GM12878 (cell line): ENCODE results near the gene HPX. TPM values are rescaled to one million over a fixed set of nuclear protein-coding genes. Genes with fewer than 3 reads are reported as not detected.

ENCODE experiments used
- ATAC-seq: fragments of 200-7000 bp; cut with Tn5 transposase; 3 replicates; pipeline ENCODE4 v1.9.1; 2020; ENCODE audit warnings: mild to moderate bottlenecking, moderate library complexity
- BruUV-seq: library from RNA; stranded (reverse); fragments of 400-500 nt; replicated peaks from 2 replicates; lab custom pipeline; 2021; lab: Mats Ljungman, UMichigan
- CTCF ChIA-PET: fragments of 300-600 bp; sonication (Branson Sonifier 250); formaldehyde crosslinking; extraction: SDS; loops from one replicate; lab custom pipeline; 2021; ENCODE audit warnings: inconsistent platforms; lab: Yijun Ruan, JAX
- POLR2A ChIA-PET: fragments of 350-600 bp; formaldehyde crosslinking; extraction: SDS; loops from one replicate; lab custom pipeline; 2021; ENCODE audit warnings: inconsistent platforms; lab: Charles Lee
- RAD21 ChIA-PET: fragments of 300-600 bp; sonication (Branson Sonifier 250); formaldehyde crosslinking; loops from one replicate; lab custom pipeline; 2023; ENCODE audit warnings: antibody characterized with exemption; ENCODE audit not compliant: unreplicated experiment; lab: Charles Lee
- SMC1A ChIA-PET: fragments of 300-600 bp; sonication (Branson Sonifier 250); formaldehyde crosslinking; loops from one replicate; lab custom pipeline; 2023; ENCODE audit not compliant: unreplicated experiment, uncharacterized antibody; lab: Charles Lee
- DNase-seq: peaks from one replicate; pipeline ENCODE4 v3.0.0-alpha.2; 2011; ENCODE audit warnings: low read depth, low spot score
- FAIRE-seq: peaks from 3 replicates; lab custom pipeline; 2011; peaks lifted over from hg19 to GRCh38; lab: Jason Lieb, UNC
- H2AFZ ChIP-seq: 2 replicates; pipeline ENCODE4 v1.6.0; 2011; ENCODE audit warnings: low read depth, low read length, control low read depth; ENCODE audit not compliant: control insufficient read depth
- H3K27ac ChIP-seq: 2 replicates; pipeline ENCODE4 v1.5.1; 2011; ENCODE audit warnings: control low read depth; ENCODE audit not compliant: control insufficient read depth, insufficient read depth
- H3K27me3 ChIP-seq, 2 experiments: replicated peaks in 1 of 2; 2 replicates each; pipeline versions ENCODE4 v1.6.0 to v1.6.1; 2011; ENCODE audit warnings: low read length in 1 of 2; ENCODE audit not compliant: control insufficient read depth in 2 of 2, insufficient read depth in 2 of 2
- H3K36me3 ChIP-seq, 2 experiments: 2 replicates each; pipeline ENCODE4 v1.5.1; 2011; ENCODE audit warnings: low read length in 1 of 2; ENCODE audit not compliant: control insufficient read depth in 2 of 2, insufficient read depth in 2 of 2
- H3K4me1 ChIP-seq: 2 replicates; pipeline ENCODE4 v1.6.1; 2011; ENCODE audit warnings: mild to moderate bottlenecking, low read length, moderate library complexity, mixed read lengths; ENCODE audit not compliant: control insufficient read depth, insufficient read depth
- H3K4me2 ChIP-seq: 2 replicates; pipeline ENCODE4 v1.6.0; 2011; ENCODE audit warnings: control low read depth; ENCODE audit not compliant: control insufficient read depth, insufficient read depth
- H3K4me3 ChIP-seq: fragments of 200-600 bp; sonication (generic); 2 replicates; pipeline ENCODE4 v1.5.1; 2016
- H3K79me2 ChIP-seq: 2 replicates; pipeline ENCODE4 v1.6.0; 2011; ENCODE audit warnings: low read length; ENCODE audit not compliant: control insufficient read depth, insufficient read depth
- H3K9ac ChIP-seq: 2 replicates; pipeline ENCODE4 v1.8.0; 2011; ENCODE audit warnings: low read length, control low read depth, mixed read lengths; ENCODE audit not compliant: control insufficient read depth, insufficient read depth
- H3K9me3 ChIP-seq: replicated peaks from 3 replicates; pipeline ENCODE4 v1.5.1; 2011; ENCODE audit warnings: mild to moderate bottlenecking, low read length; ENCODE audit not compliant: control insufficient read depth, insufficient read depth
- H4K20me1 ChIP-seq: 2 replicates; pipeline ENCODE4 v1.6.0; 2011; ENCODE audit not compliant: control insufficient read depth, insufficient read depth
- ATF7 ChIP-seq: fragments of 450-650 bp; IDR thresholded peaks from 2 replicates; pipeline ENCODE4 v1.6.1; 2016; ENCODE audit warnings: low read depth, mild to moderate bottlenecking
- CBX3 ChIP-seq: fragments of 200-600 bp; sonication (generic); IDR thresholded peaks from 2 replicates; pipeline ENCODE4 v1.6.1; 2016; ENCODE audit warnings: low read depth, borderline replicate concordance
- CREB1 ChIP-seq: IDR thresholded peaks from 2 replicates; pipeline ENCODE4 v1.6.1; 2012; ENCODE audit warnings: low read depth, mild to moderate bottlenecking, inconsistent platforms
- CREM ChIP-seq: IDR thresholded peaks from 2 replicates; pipeline ENCODE4 v1.6.1; 2014; ENCODE audit warnings: antibody characterized with exemption, low read depth
- EP300 ChIP-seq, 2 experiments: fragments of 150-350 bp in 1 of 2; IDR thresholded peaks; 2 replicates each; pipeline ENCODE4 v1.6.1; 2011 to 2012; ENCODE audit warnings: low read depth in 2 of 2, low read length in 2 of 2, borderline replicate concordance in 1 of 2, improper control_type of control experiment in 1 of 2, inconsistent platforms in 1 of 2; ENCODE audit not compliant: control insufficient read depth in 1 of 2
- FOS ChIP-seq: IDR thresholded peaks from 3 replicates; pipeline ENCODE4 v1.6.1; 2011; ENCODE audit warnings: borderline replicate concordance; ENCODE audit not compliant: insufficient read length; ENCODE audit errors: extremely low read depth
- FOXK2 ChIP-seq: fragments of 450-650 bp; IDR thresholded peaks from 2 replicates; pipeline ENCODE4 v1.6.1; 2017; ENCODE audit warnings: mild to moderate bottlenecking, moderate library complexity
- KLF5 ChIP-seq: fragments of 450-650 bp; IDR thresholded peaks from 2 replicates; pipeline ENCODE4 v1.6.1; 2014; ENCODE audit warnings: mild to moderate bottlenecking; ENCODE audit not compliant: partially characterized antibody
- NR2C2 ChIP-seq: IDR thresholded peaks from 2 replicates; pipeline ENCODE4 v1.6.1; 2011; ENCODE audit warnings: borderline replicate concordance, low read depth; ENCODE audit not compliant: control insufficient read depth, insufficient read length
- PML ChIP-seq: IDR thresholded peaks from 2 replicates; pipeline ENCODE4 v1.6.1; 2012; ENCODE audit warnings: low read length, inconsistent platforms
- RB1 ChIP-seq: fragments of 450-650 bp; formaldehyde crosslinking; IDR thresholded peaks from 2 replicates; pipeline ENCODE4 v1.6.1; 2017; ENCODE audit warnings: mild to moderate bottlenecking, borderline replicate concordance
- SREBF2 ChIP-seq: IDR thresholded peaks from 2 replicates; pipeline ENCODE4 v1.6.1; 2012; ENCODE audit warnings: mild to moderate bottlenecking, low read length
- ZBED1 ChIP-seq: IDR thresholded peaks from 2 replicates; pipeline ENCODE4 v1.6.1; 2016; ENCODE audit warnings: borderline replicate concordance
- WGBS: methylation state at CpG from one replicate; pipeline ENCODE4 v1.1.6; 2016; ENCODE audit warnings: low lambda C conversion rate; ENCODE audit not compliant: insufficient replicate concordance, insufficient coverage; ENCODE audit errors: missing lambda C conversion rate; 5-methylcytosine and 5-hydroxymethylcytosine counted together
- in situ Hi-C: fragments of 300-500 bp; cut with MboI; formaldehyde crosslinking; loops from 9 replicates; pipeline ENCODE4 v1.14.3; 2018; ENCODE audit warnings: mixed read lengths
- intact Hi-C: fragments of 100-400 bp; cut with micrococcal nuclease; formaldehyde crosslinking; loops from one replicate; pipeline ENCODE4 v1.14.2; 2022; ENCODE audit not compliant: unreplicated experiment
- polyA plus RNA-seq, 11 experiments: library from polyadenylated mRNA; depleted of rRNA in 4 of 11; unstranded in 6 of 11; stranded (reverse) in 5 of 11; fragments of >200 nt; fragmentation: Nextera tagmentation in 4 of 11; fragmentation: Illumina TruSeq in 1 of 11; extraction: Ambion mirVana in 4 of 11; extraction: Trizol in 1 of 11; gene quantifications; 1 replicate in 1 of 11; 2 replicates in 10 of 11; pipeline versions ENCODE4 v1.2.1 to v1.2.3, GENCODE V29; 2011 to 2016; ENCODE audit warnings: inconsistent platforms in 2 of 11, missing spikeins in 2 of 11, low read depth in 1 of 11
- total RNA-seq, 4 experiments: library from RNA; depleted of rRNA in 3 of 4; stranded (reverse); fragments of >200 nt in 3 of 4; fragmentation: Illumina TruSeq in 1 of 4; extraction: Trizol in 1 of 4; gene quantifications; 2 replicates each; pipeline versions ENCODE4 v1.2.1 to v1.2.3, GENCODE V29; 2013 to 2021
- TF ChIP-seq, protein P1 (sequence below): fragments of 450-650 bp; formaldehyde crosslinking; IDR thresholded peaks from 2 replicates; pipeline ENCODE4 v1.5.0; 2022; ENCODE audit warnings: mild to moderate bottlenecking, missing genetic modification characterization

The HPX gene
- total and polyA plus RNA-seq, 10 of the 15 experiments (the other 5 are each of a cell fraction or from before 2014, with no cell fraction given), result 0.08 to 1.7 (median 0.18) TPM; not detected in 1

DNA sequence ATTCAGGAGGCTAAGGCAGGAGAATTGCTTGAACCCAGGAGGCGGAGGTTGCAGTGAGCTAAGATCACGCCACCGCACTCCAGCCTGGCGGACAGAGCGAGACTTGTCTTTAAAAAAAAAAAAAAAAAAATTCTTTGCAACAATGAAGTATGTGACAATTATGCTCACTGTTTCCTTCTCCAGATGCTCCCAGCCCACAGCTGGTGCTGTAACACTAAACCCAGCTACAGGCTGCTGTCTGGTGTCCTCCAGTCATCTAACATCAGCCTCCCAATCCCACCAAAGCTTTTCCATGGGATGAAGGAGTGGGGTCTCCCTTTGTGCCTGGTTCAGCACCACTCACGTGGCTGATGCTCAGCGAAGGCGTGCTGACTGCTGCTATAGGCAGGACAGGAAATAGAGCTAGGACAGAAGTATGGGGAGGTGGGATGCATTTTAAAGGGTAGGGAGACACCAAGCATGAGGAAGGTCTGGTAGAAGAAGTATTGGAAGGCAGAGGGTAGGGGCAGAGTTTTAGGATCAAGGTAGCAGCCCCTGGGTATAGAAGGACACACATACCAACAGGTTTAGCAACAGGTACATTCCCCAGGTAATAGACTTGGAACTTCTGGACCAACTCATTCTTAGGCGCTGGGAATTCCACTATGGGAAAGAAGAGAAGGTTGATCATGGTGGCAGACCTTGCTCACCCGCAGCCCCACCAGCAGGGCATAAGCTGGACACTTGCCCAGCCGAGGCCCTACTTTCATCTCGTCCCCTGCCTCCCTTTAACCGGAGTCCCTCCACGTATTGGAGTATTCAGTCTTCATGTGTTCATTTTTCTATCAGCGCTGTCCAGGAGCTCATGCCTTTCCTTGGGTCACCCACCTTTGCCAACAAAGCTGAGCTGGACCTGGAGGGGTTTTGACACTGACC, 40.1 kb downstream of the HPX start (continued):
- TF ChIP-seq KLF5 (no peak), ZBED1 (no peak), EP300 (IDR thresholded peaks at IDR 0.05; ENCODE audit: borderline replicate concordance in 1 of 2, control insufficient read depth in 1 of 2, low read depth in 2 of 2, low read length in 2 of 2) (no peak), CREB1 (no peak)
- TF ChIP-seq, all 136 proteins: peak for 0

DNA sequence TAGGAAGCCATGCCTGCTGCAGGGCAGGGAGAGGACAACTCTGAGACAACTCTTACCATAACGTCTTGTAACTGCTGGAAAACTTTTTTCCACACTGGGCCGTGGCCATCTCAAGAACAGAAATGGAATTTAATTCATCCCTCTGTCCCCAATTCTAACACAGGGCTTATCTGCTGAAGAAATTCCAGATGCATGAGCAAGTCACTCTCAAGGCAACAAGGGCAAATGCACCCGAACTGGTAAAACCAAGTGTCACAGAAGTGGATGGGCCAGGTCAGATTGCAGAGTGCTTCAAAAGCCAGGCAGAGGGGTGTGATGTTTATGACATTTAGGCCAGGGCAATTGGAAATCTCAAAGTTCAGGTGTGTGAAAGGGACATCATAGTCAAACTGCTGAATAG, 43.2 kb downstream of the HPX start:
- TF ChIP-seq FOS (no peak), CBX3 (no peak), RB1 (no peak), PML (no peak), ATF7 (no peak), NR2C2 (no peak), SREBF2 (no peak), CREM (no peak), FOXK2 (no peak)
- TF ChIP-seq, protein P1, sequence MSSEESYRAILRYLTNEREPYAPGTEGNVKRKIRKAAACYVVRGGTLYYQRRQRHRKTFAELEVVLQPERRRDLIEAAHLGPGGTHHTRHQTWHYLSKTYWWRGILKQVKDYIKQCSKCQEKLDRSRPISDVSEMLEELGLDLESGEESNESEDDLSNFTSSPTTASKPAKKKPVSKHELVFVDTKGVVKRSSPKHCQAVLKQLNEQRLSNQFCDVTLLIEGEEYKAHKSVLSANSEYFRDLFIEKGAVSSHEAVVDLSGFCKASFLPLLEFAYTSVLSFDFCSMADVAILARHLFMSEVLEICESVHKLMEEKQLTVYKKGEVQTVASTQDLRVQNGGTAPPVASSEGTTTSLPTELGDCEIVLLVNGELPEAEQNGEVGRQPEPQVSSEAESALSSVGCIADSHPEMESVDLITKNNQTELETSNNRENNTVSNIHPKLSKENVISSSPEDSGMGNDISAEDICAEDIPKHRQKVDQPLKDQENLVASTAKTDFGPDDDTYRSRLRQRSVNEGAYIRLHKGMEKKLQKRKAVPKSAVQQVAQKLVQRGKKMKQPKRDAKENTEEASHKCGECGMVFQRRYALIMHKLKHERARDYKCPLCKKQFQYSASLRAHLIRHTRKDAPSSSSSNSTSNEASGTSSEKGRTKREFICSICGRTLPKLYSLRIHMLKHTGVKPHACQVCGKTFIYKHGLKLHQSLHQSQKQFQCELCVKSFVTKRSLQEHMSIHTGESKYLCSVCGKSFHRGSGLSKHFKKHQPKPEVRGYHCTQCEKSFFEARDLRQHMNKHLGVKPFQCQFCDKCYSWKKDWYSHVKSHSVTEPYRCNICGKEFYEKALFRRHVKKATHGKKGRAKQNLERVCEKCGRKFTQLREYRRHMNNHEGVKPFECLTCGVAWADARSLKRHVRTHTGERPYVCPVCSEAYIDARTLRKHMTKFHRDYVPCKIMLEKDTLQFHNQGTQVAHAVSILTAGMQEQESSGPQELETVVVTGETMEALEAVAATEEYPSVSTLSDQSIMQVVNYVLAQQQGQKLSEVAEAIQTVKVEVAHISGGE (CRISPR knock-in tag), result no peak
- no peak for DNase-seq
- Histone ChIP-seq H4K20me1 (no peaks in the 10 kb centered on the region), H3K27me3 (no peaks in the 10 kb centered on the region), H2AFZ (no peak overlapping the region), H3K9me3 (no peaks in the 10 kb centered on the region), H3K9ac (no peak overlapping the region), H3K79me2 (no peaks in the 10 kb centered on the region), H3K36me3 (no peaks in the 10 kb centered on the region), H3K4me1 (peaks cover 13% of the 10 kb centered on the region), H3K4me3 (no peak overlapping the region), H3K4me2 (no peak overlapping the region), H3K27ac (no peak overlapping the region)
- SMC1A ChIA-PET, result interaction anchor here (1.6 to 1.7 kb wide), 2 partner anchors 18 to 21 kb away, joined by 5 to 8 read pairs; no protein-coding TSS in a partner anchor
- no TSS peak for BruUV-seq
- no peak for ATAC-seq
- in situ Hi-C loops (no loop called here), intact Hi-C loops (no loop called here)
- FAIRE-seq, result no peak
- WGBS, result 52% methylated on average over 3 of the region's 3 CpGs
- POLR2A ChIA-PET, result no interaction called here
- RAD21 ChIA-PET, result interaction anchor here (1.2 kb wide), 1 partner anchor 18 kb away, joined by 3 read pairs; no protein-coding TSS in a partner anchor
- CTCF ChIA-PET, result interaction anchor here (1.2 to 1.9 kb wide), 2 partner anchors 41 to 46 kb away, joined by 4 to 7 read pairs; no protein-coding TSS in a partner anchor
